Measurements from ENCODE around the gene MAPKAP1.

GRCh38 chr9:125496313-125496834 lies 210.6 kb downstream of the MAPKAP1 start:
- TF ChIP-seq ZNF274 (IDR thresholded peaks at IDR 0.05; ENCODE audit: low read depth, low read length) (no peak), YY1 (IDR thresholded peaks at IDR 0.05; ENCODE audit: insufficient read depth, insufficient read length) (no peak)
